HG02623 (cell line): ENCODE measurements around the gene TACC2.
"Not testable (repeated sequence)": the region's sequence is repeated elsewhere in the genome, so short reads cannot be mapped to it uniquely, and the experiment has no call there.

Source experiments
- ATAC-seq: cut with Tn5 transposase; IDR thresholded peaks from one replicate; pipeline ENCODE4 v1.9.1; 2021; ENCODE audit warnings: moderate library complexity; ENCODE audit not compliant: unreplicated experiment

The TACC2 gene

DNA sequence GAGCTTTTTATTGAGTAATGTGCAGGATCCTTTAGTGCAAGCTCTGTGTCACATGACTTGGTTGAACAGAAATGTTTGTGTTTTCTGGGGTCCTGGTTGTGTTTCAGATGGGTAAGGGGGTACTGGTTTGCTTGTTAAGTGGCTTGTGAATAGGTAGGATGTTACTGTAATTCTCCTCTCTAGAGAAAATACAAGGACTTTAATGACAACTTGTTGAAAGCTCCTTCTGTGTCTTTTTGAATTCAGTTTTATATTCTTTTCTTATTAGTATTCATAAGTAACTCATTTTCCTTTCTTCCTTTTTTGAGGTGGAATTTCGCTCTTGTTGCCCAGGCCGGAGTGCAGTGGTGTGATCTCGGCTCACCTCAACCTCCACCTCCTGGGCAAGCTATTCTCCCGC is 196.7 kb downstream of the TACC2 start:
- ATAC-seq: no peak

DNA sequence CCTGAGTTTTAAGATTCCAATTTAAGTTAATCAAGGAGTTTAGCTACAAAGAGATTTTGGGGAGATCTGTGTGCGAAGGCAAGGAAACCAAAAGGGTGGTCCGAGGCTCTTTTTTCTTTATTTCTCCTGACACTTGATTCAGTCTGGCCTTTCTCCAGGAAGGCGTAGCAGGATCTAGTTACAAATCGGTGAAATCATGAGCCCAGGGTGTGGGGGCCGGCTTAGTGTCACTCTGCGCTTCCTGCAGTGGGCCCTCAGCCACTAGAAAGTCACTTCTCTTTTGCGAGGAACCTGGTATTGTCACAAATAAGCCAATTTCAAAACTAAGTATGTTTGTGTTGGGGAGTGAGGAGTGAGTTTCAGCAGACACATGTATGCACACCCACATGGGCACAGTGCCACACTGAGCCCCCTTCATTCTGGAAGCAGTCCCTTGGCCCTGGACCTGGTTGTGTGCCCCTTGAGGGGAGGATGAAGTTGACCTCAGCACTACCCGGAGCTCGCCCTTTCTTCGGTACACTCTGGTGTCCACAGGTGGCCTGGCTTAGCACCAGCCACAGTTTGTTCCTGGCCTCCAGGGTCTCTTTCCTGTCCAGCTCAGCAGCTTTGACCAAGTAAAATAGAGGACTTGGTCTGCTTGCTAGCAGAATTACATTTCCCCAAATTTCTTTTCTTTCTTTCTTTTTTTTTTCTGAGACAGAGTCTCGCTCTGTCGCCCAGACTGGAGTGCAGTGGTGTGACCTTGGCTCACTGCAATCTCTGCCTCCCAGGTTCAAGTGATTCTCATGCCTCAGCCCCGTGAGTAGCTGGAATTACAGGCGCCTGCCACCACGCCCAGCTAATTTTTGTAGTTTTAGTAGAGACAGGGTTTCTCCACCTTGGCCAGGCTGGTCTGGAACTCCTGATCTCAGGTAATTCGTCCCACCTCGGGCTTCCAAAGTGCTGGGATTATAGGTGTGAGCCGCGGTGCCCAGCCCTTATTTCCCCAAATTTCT is 198.2 kb downstream of the TACC2 start:
- no peak for ATAC-seq

DNA sequence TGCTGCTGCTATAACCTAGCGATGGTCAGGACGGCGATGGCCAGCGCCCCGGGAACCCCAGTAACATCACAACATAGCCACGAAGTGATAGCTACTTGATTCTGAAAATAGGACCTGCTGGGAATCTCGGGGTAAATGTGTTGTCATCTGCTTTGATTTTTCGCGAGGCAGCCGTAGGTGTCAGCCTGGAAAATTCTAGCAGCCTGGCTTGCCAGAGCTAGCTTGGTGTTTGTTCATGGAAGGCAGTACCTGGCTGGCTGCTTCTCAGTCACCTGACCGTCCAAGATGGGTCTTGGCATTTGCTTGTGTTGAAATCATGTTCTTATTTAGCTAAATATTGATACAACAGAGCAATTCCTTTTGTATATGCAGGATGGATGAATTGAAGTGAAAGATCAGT is 199.7 kb downstream of the TACC2 start:
- ATAC-seq: no peak

DNA sequence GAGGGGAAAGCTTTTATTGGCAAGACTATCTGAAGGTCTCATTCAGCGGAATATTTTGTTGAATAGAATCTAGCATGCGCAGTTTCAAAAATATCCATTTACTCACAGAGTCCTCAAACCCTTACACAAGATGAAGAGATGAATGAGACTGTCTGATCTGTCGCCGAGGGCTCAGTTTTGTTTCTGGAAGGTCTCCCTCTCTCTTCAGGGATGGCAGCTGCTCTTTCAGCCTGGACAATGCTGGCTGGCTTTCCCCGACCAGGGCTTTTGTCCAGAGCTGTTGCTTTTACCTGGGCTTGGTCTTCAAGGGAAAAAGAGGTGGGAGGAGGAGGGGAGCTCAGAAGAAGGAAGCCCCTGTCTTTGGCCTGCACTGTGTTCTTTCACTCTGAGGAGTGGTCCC is 200.2 kb downstream of the TACC2 start:
- ATAC-seq: no peak

DNA sequence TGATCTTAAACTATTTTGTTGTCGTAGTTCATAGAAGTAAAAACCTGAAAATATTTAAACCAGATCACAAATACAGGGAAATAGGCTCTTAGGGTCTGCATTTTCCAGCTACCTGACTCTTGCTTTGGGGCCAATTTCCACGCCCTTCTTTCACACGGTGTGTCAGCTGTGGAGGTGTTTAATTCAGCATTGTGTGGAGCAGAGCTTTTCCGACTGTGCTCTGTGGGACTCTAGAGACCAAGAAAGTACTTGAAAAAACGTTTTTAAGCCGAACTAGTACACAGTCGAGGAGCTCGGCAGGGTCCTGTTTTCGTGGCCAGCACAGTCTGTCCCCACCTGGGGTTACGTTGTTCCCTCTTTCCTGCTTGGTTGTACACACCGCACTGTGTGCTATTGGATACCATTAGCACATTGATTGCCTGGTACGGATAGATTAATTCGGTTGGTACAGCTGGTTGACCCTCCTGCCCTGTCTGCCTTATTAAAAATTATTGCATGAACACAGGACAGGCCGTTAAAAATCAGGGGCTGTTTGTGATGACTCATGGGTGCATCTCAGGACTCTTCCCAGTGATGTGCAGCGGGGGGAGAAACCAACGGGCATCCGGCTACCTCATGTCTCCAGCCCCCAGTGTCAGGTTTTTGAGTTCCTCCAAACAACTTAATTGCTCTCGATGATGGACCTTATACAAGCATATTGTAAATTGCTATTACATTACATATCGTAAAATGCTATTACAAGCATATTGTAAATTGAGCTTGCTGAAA is 201.4 kb downstream of the TACC2 start:
- no peak for ATAC-seq

DNA sequence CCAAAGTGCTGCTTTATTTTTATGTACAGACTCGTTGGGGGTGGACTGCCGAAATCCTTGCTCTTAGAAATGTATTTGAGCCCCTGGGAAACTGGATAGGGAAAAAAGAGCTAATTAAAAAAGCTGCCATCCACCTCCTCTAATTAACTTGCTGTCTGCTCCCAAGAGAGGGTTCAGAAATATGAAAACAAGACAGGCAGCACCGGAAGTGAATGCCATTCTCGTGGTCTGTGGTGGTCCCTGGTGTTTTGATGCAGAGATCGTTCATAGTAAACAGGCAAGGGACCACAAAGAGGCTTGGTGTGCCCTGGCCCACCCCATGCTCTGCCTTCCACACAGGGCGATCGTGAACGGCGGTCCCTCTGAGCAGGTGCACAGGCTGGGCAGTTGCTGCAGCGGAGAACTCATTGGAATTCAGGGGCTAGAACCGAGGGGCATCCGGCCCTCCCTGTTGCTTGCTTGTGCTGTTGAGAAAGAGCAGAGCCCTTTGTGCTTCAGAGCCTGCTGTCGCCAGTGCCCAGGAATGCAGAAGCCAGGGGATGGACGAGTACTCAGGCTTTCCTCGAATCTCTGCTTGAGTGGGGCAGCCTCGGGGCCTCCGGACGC is 203.1 kb downstream of the TACC2 start:
- ATAC-seq: no peak

DNA sequence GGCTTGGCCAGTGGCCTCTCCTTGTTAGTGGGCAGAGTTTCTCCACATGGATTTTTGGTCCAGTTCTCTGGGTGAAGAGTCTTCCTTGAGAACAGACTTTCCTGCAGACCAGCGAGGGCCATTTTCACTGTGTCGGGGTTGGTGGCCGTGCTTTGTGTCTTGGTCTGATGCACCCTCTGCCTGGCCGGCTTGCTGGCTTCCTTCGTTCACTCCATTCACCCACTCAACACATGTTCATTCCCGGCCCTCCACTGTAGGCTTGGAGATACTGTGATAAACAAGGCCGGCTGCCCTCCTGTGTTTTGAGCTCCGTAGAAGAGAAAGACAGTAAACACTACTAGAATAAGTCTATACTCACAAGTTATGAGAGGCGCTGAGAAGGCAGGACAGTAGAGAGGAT is 205.3 kb downstream of the TACC2 start:
- ATAC-seq: no peak

DNA sequence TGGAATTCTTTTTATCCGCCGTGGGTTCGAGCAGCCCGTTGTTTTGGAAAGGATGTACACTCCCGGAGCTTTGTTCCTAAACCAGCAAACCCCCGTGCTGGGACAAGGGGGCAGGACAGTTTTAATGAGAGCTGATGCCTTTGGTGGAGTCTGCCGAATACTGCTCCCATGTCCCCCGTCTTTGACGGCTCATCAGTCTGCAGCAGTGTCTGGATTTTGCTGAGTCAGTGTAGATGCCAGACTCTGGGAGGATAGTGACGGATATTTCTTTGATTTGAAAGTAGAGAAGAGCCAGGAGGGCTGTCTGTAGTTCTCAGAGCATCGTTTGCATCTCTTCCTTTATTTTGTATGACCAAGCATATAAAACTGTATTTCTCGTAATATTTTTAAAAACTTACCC is 207.3 kb downstream of the TACC2 start:
- ATAC-seq: no peak

DNA sequence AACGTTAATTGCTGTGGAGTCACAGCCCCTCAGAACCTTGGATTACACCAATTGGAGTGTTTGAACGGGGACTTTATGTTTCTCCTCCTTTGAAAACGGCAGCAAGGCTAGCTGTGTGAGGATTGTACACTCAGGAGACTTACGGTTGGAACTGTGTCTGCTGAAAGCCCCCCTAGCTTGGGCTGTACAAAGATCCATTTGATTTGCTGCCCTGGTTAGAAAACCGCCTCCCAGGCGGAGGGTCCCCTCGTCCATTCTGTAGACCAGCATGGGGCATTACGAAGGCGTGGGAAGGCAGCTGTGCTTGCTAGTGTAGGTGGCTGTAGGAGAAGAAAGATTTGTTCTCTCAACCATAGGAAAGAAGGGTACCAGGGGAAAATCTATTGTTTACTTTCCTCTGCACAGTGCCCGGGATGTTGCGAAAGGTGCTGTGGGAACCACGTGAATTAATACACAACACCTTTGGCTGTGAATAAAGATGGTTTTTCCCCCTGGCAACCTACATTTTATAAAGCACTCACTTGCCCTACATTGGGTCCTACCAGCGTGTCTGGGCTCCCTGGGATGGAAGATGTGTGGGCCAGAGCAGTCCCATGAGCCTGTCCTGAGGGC is 208.8 kb downstream of the TACC2 start:
- no peak for ATAC-seq

DNA sequence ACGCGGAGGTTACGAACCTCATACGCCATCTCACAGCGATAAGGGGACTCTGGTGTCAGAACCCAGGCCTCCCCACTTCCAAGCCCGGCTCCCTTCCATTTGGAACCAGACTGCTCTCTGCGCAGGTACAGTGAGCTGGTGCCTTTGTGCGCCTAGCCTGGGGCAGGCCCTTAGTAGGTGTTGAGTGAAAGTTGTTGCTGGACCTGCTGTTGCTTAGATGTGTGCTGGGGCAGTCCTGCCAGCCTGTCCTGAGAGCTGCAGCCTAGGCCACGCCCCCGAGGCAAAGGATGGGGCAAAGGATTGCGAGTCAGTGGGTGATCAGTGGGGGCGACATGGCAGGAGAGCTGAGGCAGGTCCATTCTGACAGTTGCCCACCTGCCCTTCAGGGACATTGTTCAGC is 209.7 kb downstream of the TACC2 start:
- ATAC-seq: no peak

DNA sequence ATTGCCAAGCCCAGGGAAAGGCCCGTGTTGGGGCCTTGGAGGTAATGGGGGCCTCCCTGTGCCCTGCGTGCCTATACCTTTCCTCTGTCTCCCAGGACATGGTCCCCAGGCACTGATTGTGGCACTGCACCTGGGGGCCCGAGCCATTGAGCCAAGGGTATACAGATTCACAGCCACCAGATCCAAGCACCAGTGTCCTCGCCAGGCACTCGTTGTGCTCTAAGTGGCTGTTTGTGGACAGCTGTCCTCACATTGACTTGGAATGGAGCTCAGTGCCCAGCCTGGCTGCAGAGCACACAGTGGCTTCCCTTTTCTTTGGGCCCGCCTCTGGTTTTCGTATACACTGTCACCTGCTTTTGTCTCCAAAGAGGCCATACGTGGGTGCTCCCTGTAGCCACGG is 210.1 kb downstream of the TACC2 start:
- ATAC-seq: no peak

DNA sequence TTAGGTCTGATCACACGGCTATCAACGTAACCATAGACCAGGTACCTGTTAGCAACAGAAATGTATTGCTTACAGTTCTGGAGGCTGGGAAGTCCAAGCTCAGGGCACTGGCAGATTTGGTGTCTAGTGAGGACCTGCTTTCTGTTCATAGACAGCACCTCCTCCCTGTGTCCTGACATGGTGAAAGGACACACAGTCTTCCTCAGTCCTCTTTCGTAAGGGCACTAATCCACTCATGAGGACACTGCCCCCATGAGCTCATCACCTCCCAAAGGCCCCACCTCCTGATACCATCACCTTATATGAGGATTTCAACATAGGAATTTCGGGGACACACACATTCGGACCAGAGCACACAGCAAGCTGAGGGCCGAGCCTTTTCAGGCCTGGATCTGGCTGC is 210.7 kb downstream of the TACC2 start:
- ATAC-seq: no peak

DNA sequence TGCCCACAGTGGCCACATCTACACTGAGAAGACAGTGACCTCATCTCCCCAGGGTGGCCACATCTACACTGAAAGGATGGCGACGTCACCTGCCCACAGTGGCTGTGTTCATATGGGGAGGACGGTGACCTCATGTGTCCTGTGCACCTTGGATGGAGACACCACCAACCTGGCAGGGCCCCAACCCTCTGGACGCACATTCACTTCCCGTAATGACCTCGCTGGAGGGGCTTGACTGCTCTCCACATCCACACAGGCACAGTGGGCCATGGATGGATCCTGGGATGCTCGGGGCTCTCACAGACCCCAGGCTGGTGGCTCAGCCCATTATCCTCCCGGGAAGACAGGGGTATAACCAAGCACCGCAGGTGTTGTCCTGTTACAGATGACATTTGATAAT is 212.4 kb downstream of the TACC2 start:
- ATAC-seq: no peak

DNA sequence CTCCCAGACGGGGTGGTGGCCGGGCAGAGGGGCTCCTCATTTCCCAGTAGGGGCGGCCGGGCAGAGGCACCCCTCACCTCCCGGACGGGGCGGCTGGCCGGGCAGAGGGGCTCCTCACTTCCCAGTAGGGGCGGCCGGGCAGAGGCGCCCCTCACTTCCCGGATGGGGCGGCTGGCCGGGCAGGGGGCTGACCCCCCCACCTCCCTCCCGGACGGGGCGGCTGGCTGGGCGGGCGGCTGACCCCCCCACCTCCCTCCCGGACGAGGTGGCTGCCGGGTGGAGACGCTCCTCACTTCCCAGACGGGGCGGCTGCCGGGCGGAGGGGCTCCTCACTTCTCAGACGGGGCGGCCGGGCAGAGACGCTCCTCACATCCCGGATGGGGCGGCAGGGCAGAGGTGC is 214.2 kb downstream of the TACC2 start:
- not testable (repeated sequence) for ATAC-seq

DNA sequence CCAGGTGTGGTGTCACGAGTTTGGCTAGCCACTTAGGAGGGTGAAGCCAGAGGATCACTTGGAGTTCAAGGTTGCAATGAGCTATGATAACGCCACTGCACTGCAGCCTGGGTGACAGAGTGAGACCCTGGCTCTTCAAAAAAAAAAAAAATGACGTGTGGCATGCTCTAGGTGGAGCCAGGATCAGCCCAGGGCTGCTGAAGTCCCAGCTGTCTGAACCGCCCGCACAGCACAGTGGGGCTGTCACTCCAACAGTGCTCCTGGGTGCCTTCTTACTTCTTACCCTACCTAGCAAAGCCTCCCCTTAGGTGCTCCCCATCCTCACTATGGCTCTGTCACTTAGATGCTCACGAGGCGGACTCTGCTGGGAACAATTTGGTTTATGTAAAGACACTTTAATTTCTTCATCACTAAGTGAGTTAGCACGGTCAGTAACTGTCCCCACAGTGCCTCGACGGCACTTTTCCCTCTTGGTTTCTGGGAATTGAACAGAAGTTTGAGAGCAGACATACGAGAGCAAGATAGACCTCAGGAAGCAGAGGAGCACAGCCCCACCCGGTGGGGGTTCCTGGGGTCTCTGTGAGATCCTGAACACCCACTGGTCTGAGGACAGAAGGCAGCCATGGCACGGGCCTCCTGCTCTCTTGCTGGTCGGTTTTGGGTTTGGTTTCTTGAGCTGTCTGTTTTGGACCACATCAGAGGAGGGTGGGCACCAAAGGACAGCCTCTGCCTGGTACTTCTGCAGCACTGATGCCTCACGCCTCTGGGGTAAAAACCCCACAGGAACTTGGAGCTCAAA is 215.9 kb downstream of the TACC2 start:
- ATAC-seq: no peak

DNA sequence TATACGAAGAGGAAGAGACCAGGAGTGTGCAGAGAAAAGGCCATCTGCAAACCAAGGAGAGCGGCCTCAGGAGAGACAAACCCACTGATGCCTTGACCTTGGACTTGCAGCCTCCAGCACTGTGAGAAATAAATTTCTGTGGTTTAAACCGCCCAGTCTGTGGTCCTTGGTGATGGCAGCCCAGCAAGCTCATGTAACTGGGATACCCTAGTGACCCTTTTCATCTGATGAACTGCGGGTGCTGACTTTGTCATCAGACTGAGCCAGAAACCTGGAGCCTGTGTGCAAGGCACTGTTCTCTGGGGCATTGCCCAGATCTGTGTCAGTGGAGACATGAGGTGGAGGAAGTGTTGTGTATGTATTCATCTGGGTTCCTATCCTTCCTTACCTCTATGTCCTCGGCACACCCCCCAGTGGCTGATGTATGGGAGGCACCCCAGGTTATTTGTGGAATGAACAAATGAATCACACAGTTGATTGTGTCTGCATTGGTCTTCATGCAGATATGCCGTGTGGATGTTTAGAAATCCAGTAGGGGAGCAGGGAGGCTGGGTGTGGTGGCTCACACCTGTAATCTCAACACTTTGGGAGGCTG is 217.6 kb downstream of the TACC2 start:
- ATAC-seq: no peak

DNA sequence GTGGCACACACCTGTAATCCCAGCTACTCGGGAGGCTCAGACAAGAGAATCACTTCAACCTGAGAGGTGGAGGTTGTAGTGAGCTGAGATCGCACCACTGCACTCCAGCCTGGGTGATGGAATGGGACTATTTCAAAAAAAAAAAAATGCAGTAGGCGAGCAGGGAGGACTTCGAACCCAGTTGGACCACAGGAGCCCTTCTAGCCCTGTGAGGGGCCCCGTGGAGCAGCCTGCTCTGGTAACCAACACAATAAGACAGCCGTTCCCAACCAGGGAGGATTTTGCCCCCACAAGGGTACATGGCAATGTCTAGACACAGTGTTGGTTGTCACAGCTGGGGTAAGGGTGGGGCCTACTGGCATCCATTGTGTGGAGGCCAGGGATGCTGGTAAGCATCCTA is 218.2 kb downstream of the TACC2 start:
- ATAC-seq: no peak

DNA sequence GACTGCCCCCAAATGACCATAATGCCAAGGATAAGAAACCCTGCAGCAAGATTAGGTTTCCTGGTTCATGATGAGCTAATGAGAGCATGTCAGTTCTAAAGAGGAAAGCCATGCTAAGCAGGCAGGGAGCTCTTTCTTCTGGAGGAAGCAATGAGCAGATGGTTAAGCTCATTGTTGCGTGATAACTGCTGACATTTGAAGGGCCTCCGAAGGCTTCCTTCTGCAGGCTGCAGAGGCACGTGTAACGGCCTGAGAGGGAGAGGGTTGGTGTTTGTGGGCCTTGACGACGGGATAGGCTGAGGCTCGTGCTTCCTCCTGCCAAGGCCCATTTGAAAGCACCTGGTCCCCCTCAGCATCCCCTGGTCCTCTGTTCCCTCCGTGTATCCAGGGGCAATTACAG is 218.6 kb downstream of the TACC2 start:
- no peak for ATAC-seq

DNA sequence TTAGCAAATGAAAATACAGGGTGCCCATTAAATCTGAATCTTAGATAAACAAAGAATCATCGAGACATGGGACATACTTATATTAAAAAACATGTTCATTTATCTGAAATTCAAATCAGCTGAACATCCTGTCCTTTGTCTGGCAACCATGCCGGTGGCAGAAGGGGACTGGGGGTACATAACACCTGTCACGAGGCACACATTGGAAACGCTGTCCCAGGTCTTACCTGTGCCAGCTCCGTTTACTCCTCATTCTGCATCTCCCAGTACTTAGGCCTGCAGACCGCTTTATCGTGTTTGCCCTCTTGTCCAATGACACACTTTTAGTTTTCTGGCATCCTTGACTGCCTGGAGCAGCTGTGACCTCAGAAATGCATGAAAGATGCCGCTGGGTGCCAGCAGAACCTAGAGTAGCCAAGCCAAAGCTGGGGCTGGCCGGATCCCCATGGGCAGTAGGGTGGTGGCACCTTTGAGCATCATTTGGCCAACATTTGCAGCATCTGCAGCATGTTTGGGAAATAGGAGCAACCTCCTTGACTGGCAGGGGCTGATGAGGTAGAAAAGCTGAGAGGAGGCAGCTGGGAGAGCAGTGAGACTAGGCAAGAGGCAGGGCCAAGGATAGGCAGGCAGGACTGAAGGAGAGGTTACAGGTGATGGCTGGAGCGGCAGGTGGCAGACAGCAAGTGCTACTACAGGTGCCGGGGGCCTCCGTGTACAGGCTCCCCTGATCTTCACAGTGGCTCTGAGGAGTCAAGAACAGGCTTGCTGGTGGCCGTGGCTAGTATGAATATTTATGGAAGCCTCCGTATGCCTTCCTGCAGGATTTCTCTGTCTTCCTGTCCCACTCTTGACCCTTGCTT is 219.8 kb downstream of the TACC2 start:
- no peak for ATAC-seq
